Neuronal stem cell (in vitro differentiated cells): Measurements from ENCODE around the gene SSTR5.

Source experiments
- DNase-seq: peaks from one replicate; pipeline ENCODE4 v3.0.0-alpha.2; 2013; ENCODE audit warnings: low spot score
- H2AFZ ChIP-seq: one replicate; pipeline ENCODE4 v1.6.1; 2013; ENCODE audit warnings: mild to moderate bottlenecking, low read length, inconsistent platforms
- H2AK5ac ChIP-seq: 2 replicates; pipeline ENCODE4 v1.6.1; 2013; ENCODE audit warnings: low read depth, mild to moderate bottlenecking, inconsistent platforms, low read length, moderate library complexity, mixed read lengths
- H2BK120ac ChIP-seq: 2 replicates; pipeline ENCODE4 v1.6.1; 2013; ENCODE audit warnings: low read depth, mild to moderate bottlenecking, inconsistent platforms, low read length, moderate library complexity, mixed read lengths
- H2BK12ac ChIP-seq: one replicate; pipeline ENCODE4 v1.6.1; 2013; ENCODE audit warnings: low read length, inconsistent platforms
- H2BK15ac ChIP-seq: 2 replicates; pipeline ENCODE4 v1.6.1; 2013; ENCODE audit warnings: mild to moderate bottlenecking, low read length, inconsistent platforms, mixed read lengths
- H2BK5ac ChIP-seq: one replicate; pipeline ENCODE4 v1.6.1; 2013; ENCODE audit warnings: inconsistent platforms, mild to moderate bottlenecking, low read length, moderate library complexity
- H3K14ac ChIP-seq: one replicate; pipeline ENCODE4 v1.6.1; 2013; ENCODE audit warnings: low read length, inconsistent platforms
- H3K18ac ChIP-seq: 2 replicates; pipeline ENCODE4 v1.6.1; 2013; ENCODE audit warnings: low read length, inconsistent platforms
- H3K23ac ChIP-seq: 2 replicates; pipeline ENCODE4 v1.6.1; 2013; ENCODE audit warnings: low read depth, mild to moderate bottlenecking, mixed read lengths, low read length, inconsistent platforms; ENCODE audit not compliant: poor library complexity
- H3K27ac ChIP-seq: replicated peaks from 3 replicates; pipeline ENCODE4 v1.5.1; 2013; ENCODE audit warnings: low read length, inconsistent platforms
- H3K27me3 ChIP-seq, 3 experiments: 2 replicates each; pipeline ENCODE4 v1.6.1; 2013; ENCODE audit warnings: low read length in 3 of 3, mild to moderate bottlenecking in 2 of 3, inconsistent platforms in 1 of 3, low read depth in 1 of 3, mixed read lengths in 1 of 3, moderate library complexity in 1 of 3; ENCODE audit not compliant: control insufficient read depth in 3 of 3, insufficient read depth in 3 of 3
- H3K36me3 ChIP-seq, 2 donors: replicated peaks in 1 of 2; 2 replicates each; pipeline ENCODE4 v1.6.1; 2013; ENCODE audit warnings: low read length in 2 of 2; ENCODE audit not compliant: control insufficient read depth in 2 of 2, insufficient read depth in 2 of 2
- H3K4ac ChIP-seq: 2 replicates; pipeline ENCODE4 v1.6.1; 2013; ENCODE audit warnings: inconsistent platforms, mild to moderate bottlenecking, low read length, moderate library complexity
- H3K4me1 ChIP-seq, 2 donors: 1 replicate in 1 of 2; 2 replicates in 1 of 2; pipeline ENCODE4 v1.6.1; 2013; ENCODE audit warnings: low read length in 2 of 2, low read depth in 1 of 2; ENCODE audit not compliant: control insufficient read depth in 2 of 2, insufficient read depth in 1 of 2
- H3K4me2 ChIP-seq: one replicate; pipeline ENCODE4 v1.6.1; 2013; ENCODE audit warnings: mild to moderate bottlenecking, low read length, inconsistent platforms; ENCODE audit not compliant: insufficient read depth, poor library complexity, severe bottlenecking
- H3K4me3 ChIP-seq, 2 donors: 2 replicates each; pipeline ENCODE4 v1.5.1; 2013; ENCODE audit warnings: low read length in 2 of 2, mild to moderate bottlenecking in 2 of 2, inconsistent platforms in 1 of 2, moderate library complexity in 1 of 2
- H3K79me1 ChIP-seq: one replicate; pipeline ENCODE4 v1.6.1; 2013; ENCODE audit warnings: low read depth, mild to moderate bottlenecking, inconsistent platforms, low read length, moderate library complexity
- H3K9ac ChIP-seq: one replicate; pipeline ENCODE4 v1.6.1; 2013; ENCODE audit warnings: mild to moderate bottlenecking, low read depth, low read length, inconsistent platforms; ENCODE audit not compliant: poor library complexity
- H3K9me3 ChIP-seq, 2 donors: replicated peaks in 1 of 2; 2 replicates each; pipeline versions ENCODE3 to v1.6.1; 2013; ENCODE audit warnings: low read length in 2 of 2, mild to moderate bottlenecking in 2 of 2, inconsistent platforms in 1 of 2, low read depth in 1 of 2, mixed read lengths in 1 of 2, moderate library complexity in 1 of 2; ENCODE audit not compliant: control insufficient read depth in 2 of 2, insufficient read depth in 1 of 2
- H4K8ac ChIP-seq: one replicate; pipeline ENCODE4 v1.6.1; 2013; ENCODE audit warnings: low read depth, mild to moderate bottlenecking, inconsistent platforms, low read length, moderate library complexity
- H4K91ac ChIP-seq: one replicate; pipeline ENCODE4 v1.6.1; 2013; ENCODE audit warnings: low read length, low read depth, mild to moderate bottlenecking, inconsistent platforms; ENCODE audit not compliant: poor library complexity
- WGBS, 2 donors: extraction: QIAGEN DNeasy Blood & Tissue Kit; methylation state at CpG; one replicate each; pipeline ENCODE4 v1.1.7; 2013; ENCODE audit warnings: missing lambda C conversion rate in 2 of 2, mixed read lengths in 1 of 2; ENCODE audit not compliant: insufficient read length in 2 of 2, insufficient replicate concordance in 1 of 2; ENCODE audit errors: extremely low coverage in 2 of 2; 5-methylcytosine and 5-hydroxymethylcytosine counted together

The SSTR5 gene

DNA sequence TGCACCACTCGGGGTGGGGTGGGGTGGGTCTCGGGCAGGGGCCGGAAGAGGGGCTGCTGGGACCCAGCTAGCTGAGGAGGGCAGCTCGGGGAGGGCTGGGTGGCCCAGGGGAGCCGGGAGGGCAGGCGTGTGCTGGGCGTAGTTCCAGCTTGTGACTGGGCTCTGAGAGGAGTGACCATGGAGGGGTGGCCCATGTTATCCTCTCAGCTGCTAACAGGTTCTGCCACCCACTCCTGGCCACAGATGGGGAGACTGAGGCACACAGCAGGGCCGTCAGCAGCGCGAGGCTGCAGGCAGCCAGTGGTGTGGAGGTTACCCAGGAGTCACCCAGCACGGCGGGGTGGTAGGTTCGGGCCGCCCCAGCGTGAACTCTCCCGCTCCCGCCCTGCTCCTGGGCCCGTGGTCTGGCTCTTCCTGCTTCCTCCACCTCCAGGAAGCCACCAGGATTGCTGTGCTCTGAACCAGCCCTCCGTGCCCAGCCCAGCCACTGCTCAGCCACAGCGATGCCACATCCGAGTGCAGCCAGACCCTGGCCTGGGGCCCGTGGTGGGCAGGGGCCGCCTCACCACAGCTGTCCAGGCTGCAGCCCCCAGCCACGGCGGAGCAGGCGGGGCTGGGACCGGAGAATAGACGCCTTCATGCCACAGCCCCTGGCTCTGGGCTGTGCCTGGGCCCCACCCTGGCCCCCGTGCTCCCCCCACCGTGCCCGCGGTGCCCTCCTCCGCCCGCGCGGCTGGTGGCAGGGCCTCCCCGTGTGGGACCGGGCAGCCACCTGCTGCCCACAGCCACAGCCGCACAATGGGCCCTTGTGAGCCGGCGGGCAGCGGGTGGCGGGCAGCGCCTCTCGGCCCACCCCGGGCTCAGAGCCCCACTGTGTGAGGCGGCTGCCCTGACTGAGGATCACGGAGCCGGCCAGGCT lies 26.3 kb upstream of the SSTR5 start:
- H3K23ac ChIP-seq, result peak overlapping the region; percentile 89
- H3K4me1 ChIP-seq, result peaks cover 11 to 14% of the 10 kb centered on the region in 2 donors

DNA sequence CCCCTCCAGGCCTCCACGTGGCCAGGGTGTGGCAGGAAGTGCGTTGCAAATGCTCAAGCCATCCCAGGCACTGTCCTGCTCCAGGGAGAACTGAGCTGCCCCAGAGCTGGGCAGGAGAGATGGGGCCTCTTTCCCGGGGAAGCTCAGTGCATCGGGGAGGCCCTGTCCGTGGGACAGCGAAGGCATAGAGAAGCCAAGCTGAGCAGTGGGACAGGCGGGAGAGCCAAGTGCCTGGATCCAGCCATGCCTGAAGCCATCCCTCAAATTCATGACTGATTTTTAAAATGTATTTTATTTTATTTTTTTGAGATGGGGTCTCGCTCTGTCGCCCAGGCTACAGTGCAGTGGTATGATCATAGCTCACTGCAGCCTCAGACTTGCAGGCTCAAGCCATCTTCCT lies 25.4 kb upstream of the SSTR5 start:
- Histone ChIP-seq H4K91ac (peak overlapping the region; percentile 9), H3K23ac (peak overlapping the region; percentile 65), H3K4me1 (peaks cover 11 to 14% of the 10 kb centered on the region in 2 donors), H4K8ac (no peak overlapping the region), H3K4ac (no peak overlapping the region), H2BK15ac (peak overlapping the region; percentile 100), H2AFZ (no peak overlapping the region), H2BK120ac (no peak overlapping the region), H3K9me3 (peaks cover 4 to 5% of the 10 kb centered on the region in 2 donors), H3K4me2 (no peak overlapping the region), H2AK5ac (peak overlapping the region; percentile 99), H3K27ac (no peak overlapping the region), H2BK5ac (no peak overlapping the region), H3K18ac (peak overlapping the region; percentile 91), H2BK12ac (peak overlapping the region; percentile 97), H3K79me1 (peaks cover 2% of the 10 kb centered on the region), H3K4me3 (no peak overlapping the region), H3K14ac (no peak overlapping the region), H3K36me3 (no peaks in the 10 kb centered on the region), H3K27me3 (peaks cover 0 to 24% (median 0%) of the 10 kb centered on the region in 3 experiments), H3K9ac (no peak overlapping the region)
- no CpG with 5 or more reads among the region's 9 CpGs for WGBS, 2 donors
- no peak for DNase-seq

More for the DNA sequence above, 26.3 kb upstream of the SSTR5 start:
- Histone ChIP-seq H3K79me1 (peaks cover 2% of the 10 kb centered on the region), H3K14ac (peak overlapping the region; percentile 71), H2AFZ (no peak overlapping the region), H3K27me3 (peaks cover 0 to 21% (median 0%) of the 10 kb centered on the region in 3 experiments), H2BK120ac (no peak overlapping the region), H2BK15ac (peak overlapping the region; percentile 97), H3K9me3 (peaks cover 9 to 12% of the 10 kb centered on the region in 2 donors), H3K4ac (peak overlapping the region; percentile 89), H2BK12ac (peak overlapping the region; percentile 73), H4K91ac (no peak overlapping the region), H3K36me3 (no peaks in the 10 kb centered on the region), H3K9ac (peak overlapping the region; percentile 21), H3K18ac (peak overlapping the region; percentile 85), H4K8ac (peak overlapping the region; percentile 65), H2AK5ac (peak overlapping the region; percentile 98), H3K4me3 (peak overlapping the region in 1 of 2 donors; percentile 38), H3K4me2 (no peak overlapping the region), H3K27ac (no peak overlapping the region), H2BK5ac (peak overlapping the region; percentile 75)
- no peak for DNase-seq
- WGBS, 2 donors, result no CpG with 5 or more reads among the region's 49 CpGs

- H3K18ac ChIP-seq, result peak overlapping the region; percentile 39
- H3K4me2 ChIP-seq, result no peak overlapping the region
- H3K14ac ChIP-seq, result peak overlapping the region; percentile 3
- no peak overlapping the region for H3K9ac ChIP-seq
- H2AFZ ChIP-seq, result peak overlapping the region; percentile 24
- H4K91ac ChIP-seq, result no peak overlapping the region
- no peak overlapping the region for H2BK120ac ChIP-seq
- H3K4me1 ChIP-seq, result peaks cover 11 to 14% of the 10 kb centered on the region in 2 donors
- H3K23ac ChIP-seq, result peak overlapping the region; percentile 65
- DNase-seq, result no peak
- peaks cover 0 to 28% (median 0%) of the 10 kb centered on the region in 3 experiments for H3K27me3 ChIP-seq
- peak overlapping the region; percentile 66 for H3K4ac ChIP-seq
- H3K36me3 ChIP-seq, result no peaks in the 10 kb centered on the region
- H3K9me3 ChIP-seq, result peaks cover 0 to 1% of the 10 kb centered on the region in 2 donors
- no peak overlapping the region for H3K27ac ChIP-seq
- peak overlapping the region; percentile 100 for H2BK15ac ChIP-seq
- H3K79me1 ChIP-seq, result peaks cover 2% of the 10 kb centered on the region
- peak overlapping the region; percentile 53 for H2BK5ac ChIP-seq
- peak overlapping the region; percentile 99 for H2AK5ac ChIP-seq
- H4K8ac ChIP-seq, result no peak overlapping the region
- peak overlapping the region; percentile 94 for H2BK12ac ChIP-seq
- H3K4me3 ChIP-seq, result no peak overlapping the region
- WGBS, 2 donors, result no CpG with 5 or more reads among the region's 16 CpGs
These were observed 24.7 kb upstream of the SSTR5 start for GRCh38 chr16:1047801-1048200.
